Stimulated activated CD4-positive, alpha-beta T cell treated with anti-CD3 and anti-CD28 coated beads, TNF-alpha, amount 100 ng/mL, for 1 hour (primary cell): ENCODE results near the gene KCNK6.
"Not testable (repeated sequence)": the region's sequence is repeated elsewhere in the genome, so short reads cannot be mapped to it uniquely, and the experiment has no call there.

ENCODE experiments used
- DNase-seq, 3 donors: peaks; one replicate each; pipeline ENCODE4 v3.0.0-alpha.2; 2020; ENCODE audit warnings: low read depth in 3 of 3, low spot score in 1 of 3

KCNK6 gene

GRCh38 chr19:38360839-38361631 is 41.4 kb downstream of the KCNK6 start:
- no peak for DNase-seq

GRCh38 chr19:38361633-38362075 is 42.0 kb downstream of the KCNK6 start:
- DNase-seq: peak in 1 of 3 donors; percentile 46

- peak; percentile 29 to 52 (median 35) for DNase-seq
Measured at GRCh38 chr19:38362076-38362945, 42.7 kb downstream of the KCNK6 start.

GRCh38 chr19:38362946-38363688 is 43.5 kb downstream of the KCNK6 start:
- not testable (repeated sequence) for DNase-seq

GRCh38 chr19:38367041-38367440 is 47.4 kb downstream of the KCNK6 start:
- DNase-seq: no peak

- DNase-seq: no peak
Measured at GRCh38 chr19:38369584-38369983, 49.9 kb downstream of the KCNK6 start.

- no peak for DNase-seq
Measured at GRCh38 chr19:38370299-38370698, 50.7 kb downstream of the KCNK6 start.

GRCh38 chr19:38371081-38371480 is 51.4 kb downstream of the KCNK6 start:
- no peak for DNase-seq

GRCh38 chr19:38373907-38374331 is 54.3 kb downstream of the KCNK6 start:
- no peak for DNase-seq

- DNase-seq: peak; percentile 95 to 96 (median 96)
Measured at GRCh38 chr19:38374332-38375097, 54.9 kb downstream of the KCNK6 start, which contains the start of gene PSMD8. Gene PSMD8, plus strand, starts transcription at chr19:38374571. Its CDS starts 31 bp downstream, at chr19:38374602.

GRCh38 chr19:38375098-38375493 is 55.5 kb downstream of the KCNK6 start:
- no peak for DNase-seq

GRCh38 chr19:38375748-38376147 is 56.1 kb downstream of the KCNK6 start:
- DNase-seq: no peak

GRCh38 chr19:38376576-38376975 is 56.9 kb downstream of the KCNK6 start:
- no peak for DNase-seq

- DNase-seq: no peak
Measured at GRCh38 chr19:38377052-38377451, 57.4 kb downstream of the KCNK6 start.

GRCh38 chr19:38378866-38379265 is 59.2 kb downstream of the KCNK6 start:
- no peak for DNase-seq

GRCh38 chr19:38381138-38381537 is 61.5 kb downstream of the KCNK6 start:
- no peak for DNase-seq
